IPS-18a (cell line): ENCODE measurements around the gene IL36RN.
"Not testable (repeated sequence)": the region's sequence is repeated elsewhere in the genome, so short reads cannot be mapped to it uniquely, and the experiment has no call there.

Experiments used
- H3K27ac ChIP-seq: one replicate; pipeline ENCODE4 v1.5.1; 2013; ENCODE audit warnings: low read length
- H3K27me3 ChIP-seq: one replicate; pipeline ENCODE4 v1.6.1; 2013; ENCODE audit warnings: mild to moderate bottlenecking, low read length; ENCODE audit not compliant: control insufficient read depth, insufficient read depth
- H3K36me3 ChIP-seq: one replicate; pipeline ENCODE4 v1.6.1; 2013; ENCODE audit warnings: low read depth, low read length; ENCODE audit not compliant: control insufficient read depth
- H3K4me1 ChIP-seq: one replicate; pipeline ENCODE4 v1.6.1; 2013; ENCODE audit warnings: low read depth, low read length; ENCODE audit not compliant: control insufficient read depth
- H3K4me3 ChIP-seq: one replicate; pipeline ENCODE4 v1.5.1; 2013; ENCODE audit warnings: low read length
- H3K9ac ChIP-seq: one replicate; pipeline ENCODE4 v1.6.1; 2013; ENCODE audit warnings: mild to moderate bottlenecking, low read length, moderate library complexity
- H3K9me3 ChIP-seq: one replicate; pipeline ENCODE4 v1.6.1; 2013; ENCODE audit warnings: low read depth, low read length; ENCODE audit not compliant: control insufficient read depth

Gene IL36RN

DNA sequence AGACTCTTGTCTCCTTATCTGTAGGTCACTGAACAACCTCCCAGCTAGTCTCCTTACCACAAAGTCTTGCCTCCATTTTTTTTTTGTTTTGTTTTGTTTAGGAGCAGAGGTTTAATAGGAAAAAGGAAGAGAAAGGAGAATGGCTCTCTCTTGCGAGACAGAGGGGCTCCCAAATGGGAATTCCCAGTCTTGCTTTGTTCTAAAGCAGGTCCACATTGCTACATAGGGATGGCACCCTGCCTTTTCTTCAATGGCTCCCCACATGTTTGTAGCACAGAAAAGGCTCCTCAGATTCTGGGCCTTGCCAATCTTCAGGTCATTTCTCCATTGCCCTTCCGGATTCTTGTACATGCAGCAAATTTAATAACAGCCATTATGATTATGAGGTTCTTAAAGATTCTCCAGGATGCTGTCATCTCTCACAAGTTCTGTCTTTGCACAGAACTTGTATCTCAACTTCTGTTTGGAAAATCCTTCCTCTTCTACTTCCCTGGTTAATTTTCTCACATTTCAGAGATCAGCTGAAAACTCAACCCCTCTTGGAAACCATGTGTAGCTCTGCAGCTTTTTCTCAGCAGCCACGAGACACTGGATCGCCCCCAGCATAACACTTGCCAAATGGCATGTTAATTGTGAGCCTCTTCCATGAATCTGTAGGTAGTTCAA lies 32.4 kb downstream of the IL36RN start:
- Histone ChIP-seq H3K4me3 (no peak overlapping the region), H3K27me3 (no peaks in the 10 kb centered on the region), H3K9me3 (no peaks in the 10 kb centered on the region), H3K4me1 (no peaks in the 10 kb centered on the region), H3K27ac (no peak overlapping the region), H3K9ac (no peak overlapping the region), H3K36me3 (no peaks in the 10 kb centered on the region)

DNA sequence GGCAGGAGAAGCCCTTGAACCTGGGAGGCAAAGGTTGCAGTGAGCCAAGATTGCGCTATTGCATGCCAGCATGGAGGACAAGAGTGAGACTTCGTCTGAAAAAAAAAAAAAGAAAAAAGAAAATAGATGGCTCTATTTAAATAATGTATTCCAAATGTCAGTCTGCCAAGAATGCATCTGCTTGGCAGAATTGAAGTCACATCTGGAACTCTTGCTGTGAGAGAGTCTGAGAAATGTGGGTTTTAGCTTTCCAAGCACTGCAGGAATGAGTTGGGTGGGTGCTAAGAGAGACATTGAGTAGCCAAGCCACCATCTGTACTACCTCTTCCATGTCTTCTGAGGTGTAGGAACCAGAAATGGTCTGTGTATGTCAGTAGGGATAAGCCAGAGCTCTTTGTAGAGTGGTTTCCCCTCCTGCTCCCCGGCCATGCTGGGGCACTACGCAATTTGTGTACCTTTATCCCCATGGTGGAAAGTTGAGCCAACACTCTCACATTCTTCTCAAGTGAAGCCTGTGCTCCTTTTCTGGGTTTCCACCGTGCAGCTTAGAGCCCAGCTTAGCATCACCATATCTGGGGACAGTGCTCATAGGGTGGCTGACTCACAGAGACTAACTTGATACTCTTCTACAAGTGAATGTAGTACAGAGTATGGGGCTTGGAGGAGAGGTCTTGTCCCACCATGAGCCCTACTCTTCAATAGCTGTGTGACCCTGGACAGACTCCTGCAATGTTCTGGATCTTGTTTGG lies 34.0 kb downstream of the IL36RN start:
- Histone ChIP-seq H3K4me1 (no peaks in the 10 kb centered on the region), H3K27ac (no peak overlapping the region), H3K9ac (no peak overlapping the region), H3K27me3 (no peaks in the 10 kb centered on the region), H3K4me3 (no peak overlapping the region), H3K36me3 (no peaks in the 10 kb centered on the region), H3K9me3 (peaks cover 3% of the 10 kb centered on the region)

- H3K36me3 ChIP-seq, result no peaks in the 10 kb centered on the region
- H3K9me3 ChIP-seq, result peaks cover 3% of the 10 kb centered on the region
- H3K27ac ChIP-seq, result no peak overlapping the region
- H3K4me3 ChIP-seq, result no peak overlapping the region
- no peaks in the 10 kb centered on the region for H3K27me3 ChIP-seq
- H3K4me1 ChIP-seq, result no peaks in the 10 kb centered on the region
- no peak overlapping the region for H3K9ac ChIP-seq
Observed at GRCh38 chr2:113093613-113093977, 34.6 kb downstream of the IL36RN start.

- H3K9ac ChIP-seq, H3K36me3 ChIP-seq, H3K27ac ChIP-seq, H3K27me3 ChIP-seq, H3K9me3 ChIP-seq, H3K4me1 ChIP-seq, H3K4me3 ChIP-seq: not testable (repeated sequence)
Observed at GRCh38 chr2:113096306-113096705, 37.3 kb downstream of the IL36RN start.

DNA sequence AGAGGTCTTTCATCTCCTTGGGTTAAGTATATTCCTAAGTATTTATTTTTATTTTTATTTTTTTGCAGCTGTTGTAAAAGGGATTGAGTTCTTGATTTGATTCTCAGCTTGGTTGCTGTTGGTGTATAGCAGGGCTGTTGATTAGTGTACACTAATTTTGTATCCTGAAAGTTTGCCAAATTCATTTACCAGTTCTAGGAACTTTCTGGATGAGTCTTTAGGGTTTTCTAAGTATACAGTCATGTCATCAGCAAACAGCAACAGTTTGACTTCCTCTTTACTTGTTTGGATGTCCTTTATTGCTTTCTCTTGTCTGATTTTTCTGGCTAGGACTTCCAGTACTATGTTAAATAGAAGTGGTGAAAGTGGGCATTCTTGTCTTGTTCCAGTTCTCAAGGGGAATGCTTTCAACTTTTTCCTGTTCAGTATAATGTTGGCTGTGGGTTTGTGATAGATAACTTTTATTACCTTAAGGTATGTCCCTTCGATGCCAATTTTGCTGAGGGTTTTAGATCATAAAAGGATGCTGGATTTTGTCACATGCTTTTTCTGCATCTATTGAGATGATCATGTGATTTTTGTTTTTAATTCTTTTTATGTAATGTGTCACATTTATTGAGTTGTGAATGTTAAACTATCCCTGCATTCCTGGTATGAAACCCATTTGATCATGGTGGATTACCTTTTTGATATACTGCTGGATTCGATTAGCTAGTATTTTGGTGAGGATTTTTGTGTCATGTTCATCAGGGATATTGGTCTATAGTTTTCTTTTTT lies 38.0 kb downstream of the IL36RN start:
- not testable (repeated sequence) for H3K9ac ChIP-seq, H3K36me3 ChIP-seq, H3K4me3 ChIP-seq, H3K4me1 ChIP-seq, H3K27me3 ChIP-seq, H3K27ac ChIP-seq, H3K9me3 ChIP-seq

DNA sequence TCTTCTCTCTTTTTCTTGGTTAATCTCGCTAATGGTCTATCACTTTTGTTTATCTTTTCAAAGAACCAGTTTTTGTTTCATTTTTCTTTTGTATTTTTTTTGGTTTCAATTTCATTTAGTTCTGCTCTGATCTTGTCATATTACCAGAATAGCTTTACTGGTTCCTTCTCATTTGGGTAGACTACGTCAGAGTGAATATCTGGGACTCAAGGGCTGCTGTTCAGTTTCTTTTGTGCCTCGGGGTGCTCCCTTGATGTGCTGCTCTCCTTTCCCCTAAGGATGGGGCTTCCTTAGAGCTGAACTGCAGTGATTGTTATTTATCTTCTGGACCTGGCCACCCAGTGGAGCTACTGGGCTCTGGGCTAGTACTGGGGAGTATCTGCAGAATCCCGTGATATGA lies 39.0 kb downstream of the IL36RN start:
- Histone ChIP-seq H3K4me3 (no peak overlapping the region), H3K27ac (no peak overlapping the region), H3K36me3 (no peaks in the 10 kb centered on the region), H3K27me3 (no peaks in the 10 kb centered on the region), H3K9me3 (peaks cover 3% of the 10 kb centered on the region), H3K4me1 (no peaks in the 10 kb centered on the region), H3K9ac (no peak overlapping the region)

DNA sequence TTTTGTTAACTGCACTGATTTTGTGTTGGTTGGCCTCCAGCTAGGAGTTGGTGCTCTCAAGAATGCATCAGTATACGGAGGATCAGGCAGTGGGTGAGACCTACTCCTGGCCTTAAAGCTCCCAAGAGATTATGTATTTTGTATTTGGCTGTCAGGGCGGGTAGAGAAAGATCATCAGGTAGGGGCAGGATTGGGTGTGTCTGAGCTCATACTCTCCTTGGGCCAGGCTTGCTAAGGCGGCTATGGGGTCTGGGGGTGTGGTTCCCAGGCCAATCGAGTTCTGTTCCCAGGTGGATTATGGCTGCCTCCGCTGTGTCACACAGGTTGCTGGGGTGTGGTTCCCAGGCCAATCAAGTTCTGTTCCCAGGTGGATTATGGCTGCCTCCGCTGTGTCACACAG lies 39.5 kb downstream of the IL36RN start:
- Histone ChIP-seq H3K36me3 (no peaks in the 10 kb centered on the region), H3K27me3 (no peaks in the 10 kb centered on the region), H3K9me3 (peaks cover 3% of the 10 kb centered on the region), H3K4me3 (no peak overlapping the region), H3K27ac (no peak overlapping the region), H3K9ac (no peak overlapping the region), H3K4me1 (no peaks in the 10 kb centered on the region)

GRCh38 chr2:113102133-113102532 lies 43.1 kb downstream of the IL36RN start:
- H3K9me3 ChIP-seq, result peaks cover 3% of the 10 kb centered on the region
- no peaks in the 10 kb centered on the region for H3K36me3 ChIP-seq
- no peak overlapping the region for H3K27ac ChIP-seq
- no peak overlapping the region for H3K4me3 ChIP-seq
- H3K9ac ChIP-seq, result no peak overlapping the region
- no peaks in the 10 kb centered on the region for H3K27me3 ChIP-seq
- no peaks in the 10 kb centered on the region for H3K4me1 ChIP-seq

GRCh38 chr2:113103277-113103676 lies 44.3 kb downstream of the IL36RN start:
- H3K27me3 ChIP-seq, result no peaks in the 10 kb centered on the region
- H3K4me1 ChIP-seq, result no peaks in the 10 kb centered on the region
- H3K9me3 ChIP-seq, result no peaks in the 10 kb centered on the region
- no peak overlapping the region for H3K9ac ChIP-seq
- H3K27ac ChIP-seq, result no peak overlapping the region
- H3K4me3 ChIP-seq, result no peak overlapping the region
- H3K36me3 ChIP-seq, result no peaks in the 10 kb centered on the region

- Histone ChIP-seq H3K9ac (no peak overlapping the region), H3K4me1 (no peaks in the 10 kb centered on the region), H3K27ac (no peak overlapping the region), H3K36me3 (no peaks in the 10 kb centered on the region), H3K4me3 (no peak overlapping the region), H3K27me3 (no peaks in the 10 kb centered on the region), H3K9me3 (no peaks in the 10 kb centered on the region)
Observed at GRCh38 chr2:113104054-113104611, 45.1 kb downstream of the IL36RN start.

- Histone ChIP-seq H3K4me1 (no peaks in the 10 kb centered on the region), H3K27ac (no peak overlapping the region), H3K36me3 (no peaks in the 10 kb centered on the region), H3K27me3 (no peaks in the 10 kb centered on the region), H3K4me3 (no peak overlapping the region), H3K9me3 (no peaks in the 10 kb centered on the region), H3K9ac (no peak overlapping the region)
Observed at GRCh38 chr2:113105047-113105785, 46.2 kb downstream of the IL36RN start.
